DMS 273 (cell line): ENCODE results near the gene ALX1.

Experiments
- DNase-seq: peaks from one replicate; lab custom pipeline; 2025; ENCODE audit not compliant: unreplicated experiment; lab: John Stamatoyannopoulos, UW

Gene ALX1

DNA sequence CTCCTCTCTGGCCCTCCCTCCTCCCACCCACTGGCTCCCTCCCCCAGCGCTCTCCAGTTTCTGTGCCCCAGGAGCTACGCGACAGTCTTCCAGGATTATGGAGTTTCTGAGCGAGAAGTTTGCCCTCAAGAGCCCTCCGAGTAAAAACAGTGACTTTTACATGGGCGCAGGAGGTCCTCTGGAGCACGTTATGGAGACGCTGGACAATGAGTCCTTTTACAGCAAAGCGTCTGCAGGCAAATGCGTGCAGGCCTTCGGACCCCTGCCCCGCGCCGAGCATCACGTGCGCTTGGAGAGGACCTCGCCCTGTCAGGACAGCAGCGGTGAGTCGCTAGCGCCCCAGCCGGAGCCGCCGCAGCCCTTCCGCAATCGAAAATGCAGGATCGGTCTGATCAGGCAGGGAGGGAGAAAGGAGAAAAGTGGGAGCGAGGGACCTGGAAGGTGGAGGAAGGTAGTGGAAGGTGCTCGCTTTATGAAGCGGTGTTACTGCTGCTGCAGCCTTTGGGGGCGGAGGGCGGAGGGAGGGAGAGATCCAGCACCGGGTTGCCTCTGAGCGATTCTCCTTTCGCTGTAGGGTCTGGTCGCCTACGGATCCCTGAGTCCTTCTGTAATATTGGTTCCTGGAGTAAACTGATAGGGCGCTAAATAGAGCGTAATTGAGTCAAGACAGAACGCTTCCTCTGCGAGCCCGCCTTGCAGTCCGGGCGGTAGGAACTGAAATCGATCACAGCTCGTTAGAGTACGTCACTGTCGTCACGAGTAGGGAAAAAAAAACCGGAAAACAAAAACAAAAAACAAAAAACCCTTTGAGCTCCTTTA, at the start of gene ALX1:
Gene ALX1 (plus strand): TSS at position 56 of the 819 bp plus-strand sequence. CDS start 42 bp downstream, at position 98.
- DNase-seq: peak; percentile 23

DNA sequence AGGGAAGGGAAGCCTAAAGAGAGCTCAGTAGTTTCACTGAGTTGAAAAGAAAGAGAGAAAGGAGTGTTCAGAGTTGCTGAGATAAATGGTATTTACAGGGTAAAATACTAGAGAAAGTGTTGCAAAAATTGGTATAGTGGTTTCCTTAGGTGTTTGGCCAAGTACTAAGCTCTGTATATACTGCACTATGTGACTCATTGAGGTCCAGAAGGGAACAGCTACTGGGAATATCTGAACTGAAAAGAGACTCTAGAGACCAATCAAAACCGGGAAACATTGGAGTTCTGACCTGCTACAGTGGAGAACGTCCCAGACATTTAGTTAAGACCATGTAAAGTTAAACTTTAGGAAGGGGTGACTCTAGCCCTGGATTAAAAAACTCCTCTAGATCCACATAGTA, 42.7 kb upstream of the ALX1 start:
- DNase-seq: no peak

DNA sequence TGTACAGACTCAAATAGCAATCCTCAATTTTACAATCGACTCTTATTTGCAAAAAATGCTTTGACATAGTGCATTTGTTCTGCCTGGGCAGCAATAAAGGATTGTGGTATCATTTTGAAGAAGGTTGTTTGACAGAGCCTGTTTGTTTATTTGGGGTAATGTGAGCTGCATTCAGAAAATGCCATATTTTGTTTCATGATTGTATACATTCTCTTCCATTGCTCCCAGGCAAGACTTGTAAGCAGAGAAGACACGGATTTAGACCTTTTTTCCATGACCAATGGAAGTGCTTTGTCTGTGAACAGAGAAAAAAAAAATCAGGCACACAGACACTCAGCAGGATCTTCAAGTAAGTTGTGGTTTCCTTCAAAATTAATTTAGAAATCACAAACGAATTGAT, 35.5 kb upstream of the ALX1 start:
- no peak for DNase-seq

DNA sequence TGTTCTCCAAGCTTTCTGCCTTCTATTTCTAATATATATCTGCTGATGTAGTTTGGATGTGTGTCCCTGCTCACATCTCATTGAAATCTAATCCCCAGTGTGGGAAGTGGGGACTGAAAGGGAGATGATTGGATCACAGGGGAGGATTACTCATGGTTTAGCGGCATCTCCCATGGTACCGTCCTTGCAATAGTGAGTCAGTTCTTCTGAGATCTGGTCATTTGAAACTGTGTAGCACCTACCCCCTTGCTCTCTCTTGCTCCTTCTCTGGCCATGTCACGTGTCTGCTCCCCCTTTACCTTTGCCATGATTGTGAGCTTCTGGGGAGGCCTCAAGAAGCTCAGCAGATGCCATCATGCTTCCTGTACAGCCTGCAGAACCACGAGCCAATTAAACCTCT, 26.2 kb upstream of the ALX1 start:
- DNase-seq: no peak

DNA sequence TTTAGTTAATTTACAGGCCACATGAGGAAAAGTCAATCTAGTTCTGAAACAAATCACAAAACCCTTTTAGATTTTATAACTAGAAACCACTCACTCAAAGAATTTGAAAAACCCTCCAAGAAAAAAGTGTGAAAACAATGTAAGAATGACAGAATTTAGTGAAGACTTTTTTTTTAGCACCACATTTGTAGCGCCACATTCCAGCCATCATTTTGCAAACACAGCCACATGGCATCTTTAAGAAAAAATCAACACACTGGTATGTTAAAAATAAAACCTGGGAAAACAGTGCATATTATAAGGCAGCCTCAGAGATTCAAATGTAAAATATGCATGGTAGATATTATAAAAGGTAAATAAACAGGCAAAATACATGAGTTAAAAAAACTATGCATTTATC, 22.3 kb upstream of the ALX1 start:
- no peak for DNase-seq

DNA sequence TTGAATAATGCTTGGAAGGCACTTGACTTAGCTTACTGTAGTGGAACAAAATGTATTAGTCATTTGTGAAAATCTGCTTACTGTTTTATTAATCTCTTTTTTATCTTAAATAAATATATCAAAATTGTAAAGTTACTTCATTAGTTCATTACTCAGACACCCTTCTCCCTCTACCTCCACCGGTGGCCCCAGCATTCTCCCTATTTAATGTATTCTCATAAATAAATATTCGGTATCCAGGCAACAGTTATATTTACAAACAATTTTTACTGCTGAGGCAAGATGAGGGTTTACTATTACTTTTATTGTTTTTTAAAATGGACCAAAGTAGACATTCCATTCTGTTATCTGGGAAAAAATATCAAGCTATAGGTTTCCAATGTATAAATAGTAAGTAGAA, 19.6 kb upstream of the ALX1 start:
- no peak for DNase-seq

DNA sequence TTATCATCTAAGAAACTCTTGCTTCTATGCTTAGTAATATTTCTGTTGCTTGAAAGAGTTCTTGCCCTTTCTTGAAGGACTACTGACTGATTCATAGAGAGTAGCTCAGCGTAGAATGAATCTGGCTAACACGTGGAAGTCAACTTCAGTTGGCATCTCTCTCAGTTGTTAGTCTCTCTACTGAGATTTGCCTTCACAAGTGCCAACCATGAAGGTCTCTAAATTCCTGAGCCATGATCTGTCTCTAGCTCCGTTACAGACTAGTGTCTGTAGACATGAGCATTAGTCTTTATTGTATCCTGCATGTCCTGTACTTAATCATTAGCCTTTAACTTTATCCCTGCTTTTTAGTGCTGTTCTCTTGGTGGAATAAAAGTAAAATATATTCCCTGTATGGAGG, 19.1 kb upstream of the ALX1 start:
- no peak for DNase-seq

DNA sequence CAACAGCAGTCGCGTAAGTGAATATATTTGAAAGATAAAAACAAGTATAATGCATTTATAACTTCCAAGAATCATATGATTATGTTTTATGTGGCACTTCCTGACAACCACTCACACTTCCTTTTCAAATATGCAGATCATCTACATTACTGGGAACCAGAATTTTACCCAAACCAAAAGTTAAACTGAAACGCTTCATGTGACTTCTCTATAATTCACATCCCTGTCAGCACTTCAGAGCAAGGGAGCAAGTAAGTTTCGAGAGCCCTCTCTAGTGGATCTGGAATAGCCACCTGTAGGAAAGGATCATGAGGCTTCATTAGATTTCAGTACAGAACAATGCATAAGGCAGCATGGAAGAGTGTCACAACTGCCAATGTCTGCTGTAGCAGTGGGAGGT, 13.7 kb upstream of the ALX1 start:
- DNase-seq: no peak

DNA sequence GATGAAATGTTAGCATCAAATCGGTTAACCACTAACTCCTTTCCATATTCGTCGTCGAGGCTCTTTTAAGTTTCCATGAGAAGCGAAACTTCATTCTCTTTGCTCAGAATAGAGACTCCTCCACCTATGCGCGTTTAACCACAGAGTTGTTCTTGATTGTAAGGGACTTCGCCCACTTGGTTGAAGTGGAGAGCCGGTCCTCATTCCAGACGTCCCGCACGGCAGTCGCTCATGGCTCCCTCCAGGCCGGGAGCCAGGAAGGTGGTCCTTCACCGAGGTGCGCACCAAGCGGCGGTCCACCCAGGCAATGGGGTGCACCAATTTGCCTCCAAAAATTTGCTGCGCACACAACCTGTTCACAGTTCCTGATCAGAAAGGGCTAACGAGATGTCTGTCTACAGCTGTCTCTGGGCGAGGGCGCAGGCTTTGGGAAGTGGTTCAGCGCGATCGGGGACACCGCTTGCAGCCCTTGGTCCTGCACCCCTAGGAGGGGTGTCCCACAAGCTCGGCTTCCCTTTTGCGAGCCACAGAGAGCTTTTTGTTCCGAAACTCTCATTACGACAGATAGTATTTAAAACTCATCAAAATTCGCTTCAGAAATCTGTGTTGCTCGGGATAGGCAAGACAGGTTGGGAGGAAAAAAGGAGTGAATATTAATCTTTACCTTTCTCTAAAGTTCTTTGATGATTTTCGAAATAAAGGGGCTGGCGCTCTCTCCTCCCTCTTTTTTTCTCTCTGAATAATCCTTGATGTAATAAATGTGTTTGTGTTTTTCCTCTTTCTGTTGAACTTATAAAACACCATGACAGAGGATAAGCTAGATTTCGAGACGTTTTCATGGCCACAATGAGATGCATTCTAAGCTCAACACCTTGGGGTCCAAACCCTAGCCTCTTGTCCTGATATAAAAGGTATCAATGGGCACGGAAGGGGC, 6.4 kb upstream of the ALX1 start:
- no peak for DNase-seq

DNA sequence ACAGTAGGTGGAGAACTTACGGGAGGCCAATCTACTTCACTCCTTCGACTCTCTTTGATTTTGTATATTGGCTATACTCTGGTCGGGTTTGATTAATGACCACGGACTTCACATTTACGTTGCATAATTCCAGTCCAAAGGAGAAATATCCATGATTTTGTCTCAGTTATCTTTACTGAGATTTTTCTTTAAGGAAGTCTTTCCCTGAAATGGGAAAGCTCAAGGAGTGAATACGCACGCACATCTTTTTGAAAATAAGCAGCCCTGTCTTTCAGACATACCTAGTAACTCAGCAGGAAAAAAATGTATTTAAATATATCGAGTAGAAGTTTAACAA, 5.7 kb upstream of the ALX1 start:
- no peak for DNase-seq

DNA sequence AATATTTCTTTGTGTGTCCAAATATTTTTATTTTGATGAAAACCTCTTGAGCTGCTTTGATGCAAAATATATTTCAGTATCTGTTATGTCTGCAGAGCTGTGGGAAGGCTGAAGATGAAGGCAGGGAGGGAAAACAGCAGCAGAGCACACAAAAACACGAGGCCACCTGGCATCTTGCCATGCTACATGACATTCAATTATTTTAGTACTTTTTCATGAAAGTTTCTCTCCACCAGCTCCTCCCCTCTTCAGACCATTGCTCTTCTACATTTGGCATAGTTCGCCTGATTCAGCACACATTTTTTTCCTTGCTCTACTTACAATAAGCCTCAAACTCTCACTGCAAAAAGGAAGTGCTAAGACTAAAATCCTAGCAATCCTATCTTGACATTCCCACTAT, 4.6 kb upstream of the ALX1 start:
- no peak for DNase-seq

DNA sequence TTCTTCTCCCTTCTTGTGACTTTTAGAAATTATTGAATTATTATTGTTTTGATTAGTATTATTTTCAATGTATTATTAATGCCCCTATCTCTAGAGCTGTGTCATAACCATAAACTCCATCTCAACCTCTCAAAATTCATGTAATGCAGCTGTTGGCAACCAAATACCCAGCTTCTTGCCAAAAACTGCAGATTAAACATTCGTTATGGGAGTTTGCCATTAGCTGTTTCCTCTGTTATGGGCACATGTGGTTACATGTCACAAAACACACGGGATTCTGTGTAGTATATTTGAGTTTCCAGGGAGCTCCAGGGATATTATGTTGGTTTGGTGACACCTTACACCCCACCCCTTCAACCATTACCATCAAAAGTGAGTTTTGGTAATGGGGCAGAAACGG, 2.8 kb upstream of the ALX1 start:
- DNase-seq: no peak

DNA sequence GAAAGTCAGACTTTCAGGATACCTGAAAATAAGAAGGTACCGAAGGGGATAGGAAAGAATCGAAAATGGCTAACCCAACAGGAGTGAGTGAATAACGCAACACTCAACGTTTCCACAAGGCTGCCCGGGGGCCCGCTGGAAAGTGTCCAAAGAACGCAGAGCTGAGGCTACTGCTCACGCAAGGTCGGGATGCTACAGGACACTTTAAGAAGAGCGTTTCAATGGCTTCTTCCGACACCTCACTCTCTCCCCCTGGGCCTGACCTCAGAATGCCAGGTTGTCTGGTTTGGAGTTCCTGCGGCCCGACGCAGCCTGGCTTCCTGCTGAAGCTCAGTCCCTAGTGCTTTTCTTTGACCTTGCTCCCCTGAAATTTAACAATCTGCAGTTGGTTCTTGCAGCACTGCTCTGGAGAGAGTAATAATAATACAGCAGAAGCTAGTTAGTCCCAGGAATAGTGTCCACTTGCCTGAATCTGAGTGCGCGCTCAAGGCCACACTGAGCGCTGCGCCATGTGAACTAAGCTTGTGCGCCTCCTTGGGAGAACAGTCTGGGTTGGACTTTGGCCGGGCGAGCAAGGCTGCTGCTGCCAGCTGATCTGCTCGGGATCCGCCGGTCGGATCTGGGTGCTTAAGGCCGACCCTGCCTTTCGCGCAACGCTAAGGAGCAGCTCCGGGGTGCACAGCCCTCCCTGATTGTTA, 2.0 kb upstream of the ALX1 start:
- DNase-seq: no peak

DNA sequence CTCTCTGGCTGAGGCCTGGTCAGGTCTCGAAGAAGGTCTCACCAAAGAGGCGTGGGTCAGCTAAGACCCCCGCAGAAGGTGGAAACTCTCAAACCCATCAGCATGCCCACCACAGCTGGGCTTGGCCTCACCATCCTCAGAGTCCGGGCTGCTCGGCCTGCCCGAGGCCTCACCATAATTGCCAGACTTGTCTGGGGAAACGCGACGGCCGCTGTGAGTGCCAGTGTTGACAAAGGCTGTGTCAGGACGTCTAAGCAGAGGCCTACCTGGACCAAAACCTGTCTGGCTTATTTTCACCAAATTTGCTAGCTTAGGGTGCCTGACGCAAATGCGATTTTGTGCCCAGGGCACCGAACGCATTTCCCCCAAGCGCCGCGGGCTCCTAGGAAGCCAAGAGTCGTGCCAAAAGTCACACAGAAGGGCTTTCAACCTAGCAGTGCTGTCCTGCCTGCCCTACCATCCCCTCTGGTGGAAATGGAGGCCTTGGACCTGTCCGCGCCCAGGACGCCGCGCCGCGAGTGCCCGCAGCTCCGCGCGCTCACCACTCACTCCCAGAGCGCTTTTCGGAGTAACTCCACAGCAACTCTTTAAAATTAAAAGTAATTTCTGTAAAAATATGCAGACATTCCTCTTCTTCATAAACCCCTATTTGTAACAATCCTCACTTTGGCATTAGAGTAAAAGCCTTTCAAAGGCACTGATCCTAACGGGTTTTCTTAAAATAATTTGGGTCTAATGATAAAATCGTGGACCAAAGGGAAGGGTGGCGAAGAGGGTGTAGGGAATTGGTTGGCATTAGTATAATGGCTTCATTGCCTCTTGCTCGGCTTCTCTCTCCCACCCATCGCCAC, 1.2 kb upstream of the ALX1 start:
- no peak for DNase-seq

DNA sequence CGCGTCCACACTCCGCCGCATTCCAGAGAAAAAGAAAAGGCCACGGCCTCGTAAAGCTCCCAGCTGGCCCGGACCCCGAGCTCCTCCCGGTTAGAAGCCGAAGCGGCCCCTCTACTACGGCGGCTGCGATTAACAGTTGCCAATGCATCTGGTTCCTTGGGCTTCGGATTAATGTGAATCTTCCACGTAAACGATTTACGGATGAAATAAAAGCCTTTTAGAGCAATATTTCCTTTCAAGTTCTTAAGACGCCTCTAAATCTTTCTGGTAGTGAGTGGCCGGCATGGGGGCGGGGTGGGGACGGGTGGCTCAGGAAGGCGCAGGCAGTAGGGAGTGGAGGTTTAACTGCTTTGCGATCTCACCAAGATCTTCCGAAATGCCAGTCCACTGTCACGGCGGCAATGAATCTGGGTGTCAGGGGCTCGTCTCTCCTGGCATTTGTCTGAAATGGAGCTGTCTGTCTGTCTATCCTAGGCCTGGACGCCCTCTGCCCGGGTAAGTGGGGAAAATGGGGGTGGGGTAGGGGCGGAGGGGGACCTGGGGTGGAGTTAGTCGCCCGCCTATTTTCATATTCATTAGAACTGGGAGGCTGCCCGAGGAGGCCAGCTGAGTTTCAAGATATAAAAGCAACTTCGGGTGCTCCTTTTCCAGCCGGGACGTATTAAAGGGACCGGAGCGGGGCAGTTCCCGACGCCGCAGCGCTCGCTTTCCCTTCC, 413 bp upstream of the ALX1 start:
- no peak for DNase-seq

DNA sequence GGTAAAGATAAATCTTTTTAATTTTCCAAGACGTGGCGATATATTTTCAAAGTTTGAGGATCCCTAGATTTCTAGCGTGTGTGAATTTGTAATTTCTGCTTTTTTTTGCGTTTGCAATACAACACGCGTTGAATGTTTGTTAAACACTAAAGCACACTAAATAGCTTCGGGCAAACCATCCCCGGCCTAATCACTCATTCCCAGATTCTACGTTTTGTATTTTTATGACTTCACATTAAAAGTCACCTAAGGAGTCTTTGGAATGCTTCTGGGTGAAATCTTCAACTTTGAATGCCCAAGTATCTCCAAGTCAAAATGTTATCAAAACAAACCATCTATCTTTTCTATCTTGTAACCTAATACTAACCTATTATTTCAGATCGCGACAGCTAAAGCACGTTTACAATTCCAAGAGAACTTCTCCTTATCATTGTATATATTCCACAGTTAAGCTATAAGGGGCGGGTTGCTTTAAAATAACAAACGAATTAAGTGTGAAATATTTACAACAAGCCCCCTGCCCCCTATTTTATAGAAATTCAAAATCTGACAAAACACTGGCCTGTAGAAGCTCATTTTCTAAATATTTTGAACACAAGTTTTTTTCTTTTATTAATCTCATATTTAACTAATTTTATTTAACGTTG, 1.1 kb downstream of the ALX1 start:
- DNase-seq: no peak

DNA sequence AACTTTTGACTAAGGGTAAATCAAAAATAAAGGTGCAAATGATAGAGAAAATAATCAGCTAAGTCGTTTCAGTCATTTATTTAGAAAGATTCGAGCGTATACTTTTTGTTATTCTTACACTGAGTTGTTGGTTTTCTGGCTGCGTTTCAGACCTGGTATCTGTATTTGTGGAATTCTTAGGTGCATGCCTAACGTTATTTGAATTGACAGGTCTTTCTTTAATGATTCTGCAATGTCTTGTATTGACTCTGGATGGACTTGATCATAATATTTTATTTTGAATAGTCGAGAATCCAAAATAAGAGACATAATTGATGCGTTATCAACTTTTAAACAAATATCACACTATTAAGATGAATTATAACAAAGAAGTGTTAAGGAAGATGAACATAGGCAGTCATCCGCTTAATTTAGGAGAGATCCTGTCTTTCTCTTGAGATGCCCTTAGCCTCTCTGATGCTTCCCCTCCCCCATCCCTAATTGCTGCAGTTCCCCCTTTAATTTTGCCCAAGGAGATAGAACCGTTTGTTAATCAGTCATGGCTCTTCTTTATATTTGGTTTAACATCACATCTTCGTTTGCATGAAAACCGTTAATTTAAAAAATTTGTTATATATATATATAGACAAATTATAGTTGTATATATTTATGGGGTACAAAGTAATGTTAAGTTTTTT, 1.8 kb downstream of the ALX1 start:
- DNase-seq: no peak

DNA sequence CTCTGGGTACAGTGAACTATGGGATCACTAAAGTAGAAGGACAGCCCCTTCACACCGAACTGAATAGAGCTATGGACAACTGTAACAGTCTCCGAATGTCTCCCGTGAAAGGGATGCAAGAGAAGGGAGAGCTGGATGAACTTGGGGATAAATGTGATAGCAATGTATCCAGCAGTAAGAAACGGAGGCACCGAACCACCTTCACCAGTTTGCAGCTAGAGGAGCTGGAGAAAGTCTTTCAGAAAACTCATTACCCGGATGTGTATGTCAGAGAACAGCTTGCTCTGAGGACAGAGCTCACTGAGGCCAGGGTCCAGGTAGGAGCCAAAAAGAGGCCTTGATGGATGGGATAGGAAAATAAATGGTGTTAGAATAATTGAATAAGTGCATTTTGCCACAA, 3.5 kb downstream of the ALX1 start:
- no peak for DNase-seq

DNA sequence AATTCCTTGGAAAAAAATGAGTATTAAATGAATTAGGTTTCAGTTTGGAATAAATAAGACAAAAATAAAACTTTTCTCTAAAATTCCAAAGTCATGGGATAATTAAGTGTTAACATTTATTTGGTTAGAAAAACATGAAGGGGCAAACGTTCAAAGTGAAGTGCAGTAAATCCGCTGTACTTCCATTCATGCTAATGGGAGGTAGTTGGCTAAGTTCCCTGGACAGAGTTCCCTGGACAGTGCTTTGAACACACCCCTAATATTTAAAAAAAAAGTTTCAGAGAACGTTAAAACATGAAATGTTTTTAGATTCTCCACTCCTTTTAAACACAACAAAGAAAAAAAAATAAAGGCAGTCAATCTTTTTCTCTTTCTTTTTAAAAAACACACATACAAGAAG, 16.3 kb downstream of the ALX1 start:
- no peak for DNase-seq
